DND-41 (cell line): ENCODE data around the gene ADGRD2.

Experiments
- ATAC-seq: fragments of 200-7000 bp; cut with Tn5 transposase; 3 replicates; pipeline ENCODE4 v1.9.1; 2021; ENCODE audit warnings: low read depth; ENCODE audit not compliant: insufficient read depth
- DNase-seq: peaks from one replicate; pipeline ENCODE4 v3.0.0-alpha.2; 2020
- H2AFZ ChIP-seq: 2 replicates; pipeline ENCODE4 v1.6.0; 2012; ENCODE audit warnings: low read depth, low read length
- H3K27ac ChIP-seq: 2 replicates; pipeline ENCODE4 v1.5.1; 2012; ENCODE audit warnings: low read length, inconsistent platforms
- H3K27me3 ChIP-seq: fragments of 200-600 bp; sonication (generic); 2 replicates; pipeline ENCODE4 v1.6.0; 2012; ENCODE audit warnings: low read length, mild to moderate bottlenecking, inconsistent platforms; ENCODE audit not compliant: insufficient read depth, poor library complexity
- H3K36me3 ChIP-seq: 2 replicates; pipeline ENCODE4 v1.5.1; 2012; ENCODE audit warnings: low read length, inconsistent platforms; ENCODE audit not compliant: insufficient read depth
- H3K4me1 ChIP-seq: 2 replicates; pipeline ENCODE4 v1.5.1; 2012; ENCODE audit warnings: mild to moderate bottlenecking, low read length; ENCODE audit not compliant: insufficient read depth
- H3K4me2 ChIP-seq: 2 replicates; pipeline ENCODE4 v1.6.0; 2012; ENCODE audit warnings: mild to moderate bottlenecking, moderate library complexity, low read length, inconsistent platforms; ENCODE audit not compliant: insufficient read depth
- H3K4me3 ChIP-seq, 2 experiments: fragments of 200-600 bp in 1 of 2; shearing (Covaris generic) in 1 of 2; 2 replicates each; pipeline ENCODE4 v1.5.1; 2012 to 2016; ENCODE audit warnings: inconsistent platforms in 2 of 2, low read length in 2 of 2, mild to moderate bottlenecking in 2 of 2, low read depth in 1 of 2, moderate library complexity in 1 of 2
- H3K79me2 ChIP-seq: 2 replicates; pipeline ENCODE4 v1.6.0; 2012; ENCODE audit warnings: low read length, inconsistent platforms; ENCODE audit not compliant: insufficient read depth
- H3K9ac ChIP-seq: 2 replicates; pipeline ENCODE4 v1.6.0; 2012; ENCODE audit warnings: low read depth, mild to moderate bottlenecking, inconsistent platforms, low read length, moderate library complexity
- H3K9me3 ChIP-seq: 2 replicates; pipeline ENCODE4 v1.5.1; 2012; ENCODE audit warnings: low read length, moderate library complexity, mild to moderate bottlenecking, inconsistent platforms; ENCODE audit not compliant: insufficient read depth, severe bottlenecking
- H4K20me1 ChIP-seq: 2 replicates; pipeline ENCODE4 v1.6.0; 2012; ENCODE audit warnings: low read length; ENCODE audit not compliant: insufficient read depth
- CTCF ChIP-seq: IDR thresholded peaks from 2 replicates; pipeline ENCODE4 v1.5.1; 2012; ENCODE audit warnings: borderline replicate concordance, low read length, moderate library complexity, mild to moderate bottlenecking; ENCODE audit not compliant: poor library complexity, severe bottlenecking; ENCODE audit errors: extremely low read depth
- EZH2 ChIP-seq: IDR thresholded peaks from 3 replicates; pipeline ENCODE4 v1.6.1; 2012; ENCODE audit warnings: borderline replicate concordance, low read depth, mild to moderate bottlenecking, moderate library complexity, low read length, inconsistent platforms; ENCODE audit not compliant: severe bottlenecking

The ADGRD2 gene

GRCh38 chr9:124527781-124528180 is 77.5 kb downstream of the ADGRD2 start:
- Histone ChIP-seq H2AFZ (no peak overlapping the region), H3K4me3 (no peak overlapping the region), H3K79me2 (no peaks in the 10 kb centered on the region), H3K36me3 (no peaks in the 10 kb centered on the region), H3K9me3 (no peaks in the 10 kb centered on the region), H4K20me1 (no peaks in the 10 kb centered on the region), H3K27ac (no peak overlapping the region), H3K4me1 (no peaks in the 10 kb centered on the region), H3K9ac (no peak overlapping the region), H3K27me3 (no peaks in the 10 kb centered on the region), H3K4me2 (no peak overlapping the region)
- DNase-seq (no peak), ATAC-seq (no peak)
- TF ChIP-seq EZH2 (no peak), CTCF (no peak)
